Loucy (cell line): ENCODE measurements around the gene STT3A.

Source experiments
- H2AFZ ChIP-seq: fragments of 200-600 bp; sonication (generic); 2 replicates; pipeline ENCODE4 v1.6.0; 2016; ENCODE audit warnings: antibody characterized with exemption, mild to moderate bottlenecking, low read length, moderate library complexity
- H3F3A ChIP-seq: fragments of 200-600 bp; 2 replicates; pipeline ENCODE4 v1.6.0; 2016; ENCODE audit warnings: antibody characterized with exemption, low read depth, mild to moderate bottlenecking
- H3K27me3 ChIP-seq: fragments of 200-600 bp; sonication (generic); 2 replicates; pipeline ENCODE4 v1.6.1; 2014; ENCODE audit warnings: low read length, mild to moderate bottlenecking; ENCODE audit not compliant: insufficient read depth, poor library complexity, severe bottlenecking
- H3K36me3 ChIP-seq: fragments of 200-600 bp; sonication (generic); 2 replicates; pipeline ENCODE4 v1.6.1; 2016; ENCODE audit warnings: low read length; ENCODE audit not compliant: insufficient read depth
- H3K4me1 ChIP-seq: fragments of 200-600 bp; sonication (generic); 2 replicates; pipeline ENCODE4 v1.5.1; 2014; ENCODE audit warnings: low read length, mild to moderate bottlenecking; ENCODE audit not compliant: insufficient read depth, poor library complexity, severe bottlenecking
- H3K4me2 ChIP-seq: fragments of 200-600 bp; sonication (generic); 2 replicates; pipeline ENCODE4 v1.6.0; 2014; ENCODE audit warnings: antibody characterized with exemption, low read length, low read depth, mild to moderate bottlenecking; ENCODE audit not compliant: poor library complexity, severe bottlenecking
- H3K4me3 ChIP-seq: fragments of 200-600 bp; sonication (generic); 2 replicates; pipeline ENCODE4 v1.5.1; 2014; ENCODE audit warnings: low read length, mild to moderate bottlenecking, mixed read lengths; ENCODE audit not compliant: poor library complexity, severe bottlenecking
- H3K79me2 ChIP-seq: fragments of 200-600 bp; sonication (generic); 2 replicates; pipeline ENCODE4 v1.6.1; 2014; ENCODE audit warnings: low read length; ENCODE audit not compliant: insufficient read depth
- H3K9ac ChIP-seq: fragments of 200-600 bp; sonication (generic); 2 replicates; pipeline ENCODE4 v1.6.0; 2014; ENCODE audit warnings: mild to moderate bottlenecking, low read depth, low read length, moderate library complexity; ENCODE audit not compliant: poor library complexity, severe bottlenecking
- H3K9me2 ChIP-seq: fragments of 200-600 bp; sonication (generic); replicated peaks from 2 replicates; pipeline ENCODE4 v1.6.1; 2016; ENCODE audit warnings: low read depth, low read length, mixed read lengths
- H3K9me3 ChIP-seq: fragments of 200-600 bp; sonication (generic); 2 replicates; pipeline ENCODE4 v1.6.1; 2014; ENCODE audit warnings: mild to moderate bottlenecking, antibody characterized with exemption, low read length, low read depth; ENCODE audit not compliant: insufficient read depth
- H4K20me1 ChIP-seq: fragments of 200-600 bp; sonication (generic); 2 replicates; pipeline ENCODE4 v1.6.0; 2014; ENCODE audit warnings: antibody characterized with exemption, low read length, mild to moderate bottlenecking; ENCODE audit not compliant: insufficient read depth, poor library complexity, severe bottlenecking
- CTCF ChIP-seq: fragments of 200-600 bp; sonication (generic); conservative IDR thresholded peaks from 2 replicates; pipeline ENCODE4 v1.5.1; 2014; ENCODE audit warnings: mild to moderate bottlenecking, antibody characterized with exemption, low read length
- EZH2phosphoT487 ChIP-seq: fragments of 200-600 bp; IDR thresholded peaks from 2 replicates; pipeline ENCODE4 v1.6.1; 2018; ENCODE audit warnings: antibody characterized with exemption, mild to moderate bottlenecking, moderate library complexity, borderline replicate concordance

STT3A gene

GRCh38 chr11:125671561-125671960, 78.9 kb downstream of the STT3A start:
- Histone ChIP-seq H2AFZ (no peak overlapping the region), H3F3A (no peaks in the 10 kb centered on the region), H3K4me2 (no peak overlapping the region), H3K4me3 (no peak overlapping the region), H3K4me1 (no peaks in the 10 kb centered on the region), H3K36me3 (peaks cover 61% of the 10 kb centered on the region), H3K9ac (no peak overlapping the region), H3K9me3 (no peaks in the 10 kb centered on the region), H3K79me2 (peaks cover 10% of the 10 kb centered on the region; the same call in 1 of the 2 replicates), H3K9me2 (no peaks in the 10 kb centered on the region), H4K20me1 (peaks cover 10% of the 10 kb centered on the region), H3K27me3 (no peaks in the 10 kb centered on the region)
- TF ChIP-seq CTCF (no peak), EZH2phosphoT487 (no peak)
